ENCODE data around the gene NUDT1.
A peak's percentile ranks its signal among the peaks of the same experiment; 100 is the strongest.

NUDT1 gene

GRCh38 chr7:2225336-2225735, 16.7 kb upstream of the NUDT1 start:
- DNase-seq = no peak

- DNase-seq = no peak
These were observed 16.2 kb upstream of the NUDT1 start for GRCh38 chr7:2225830-2226229.

- no peak for DNase-seq
These were observed 14.3 kb upstream of the NUDT1 start for GRCh38 chr7:2227699-2228098.

- no peak for DNase-seq
These were observed 13.1 kb upstream of the NUDT1 start for GRCh38 chr7:2228921-2229320.

- no peak for DNase-seq
These were observed 12.6 kb upstream of the NUDT1 start for GRCh38 chr7:2229467-2229866.

- no peak for DNase-seq
These were observed 11.8 kb upstream of the NUDT1 start for GRCh38 chr7:2230226-2230625.

- no peak for DNase-seq
These were observed 11.1 kb upstream of the NUDT1 start for GRCh38 chr7:2230882-2231281.

- DNase-seq = no peak
These were observed 9.8 kb upstream of the NUDT1 start for GRCh38 chr7:2231992-2232765.

- DNase-seq = peak; percentile 92
These were observed 9.1 kb upstream of the NUDT1 start, which contains the start of gene MAD1L1 for GRCh38 chr7:2232766-2233520. MAD1L1 (minus strand) TSS chr7:2232945; CDS start chr7:2230133, 2,812 bp downstream.

- DNase-seq = no peak
These were observed 8.1 kb upstream of the NUDT1 start for GRCh38 chr7:2233926-2234325.

GRCh38 chr7:2237109-2237602, 4.9 kb upstream of the NUDT1 start:
- no peak for DNase-seq

- DNase-seq = no peak
These were observed 2.8 kb upstream of the NUDT1 start for GRCh38 chr7:2239242-2239641.

GRCh38 chr7:2242541-2243429, 759 bp downstream of the NUDT1 start:
- peak; percentile 5 for DNase-seq

- DNase-seq = no peak
These were observed 1.4 kb downstream of the NUDT1 start for GRCh38 chr7:2243458-2243857.

- no peak for DNase-seq
These were observed 2.5 kb downstream of the NUDT1 start for GRCh38 chr7:2244404-2244995.

- DNase-seq = no peak
These were observed 4.1 kb downstream of the NUDT1 start for GRCh38 chr7:2245883-2246675.

GRCh38 chr7:2247141-2247995, 5.3 kb downstream of the NUDT1 start:
- DNase-seq = no peak

- DNase-seq = no peak
These were observed 7.1 kb downstream of the NUDT1 start for GRCh38 chr7:2248984-2249694.

GRCh38 chr7:2249744-2250323, 7.8 kb downstream of the NUDT1 start:
- DNase-seq = no peak

GRCh38 chr7:2251381-2251780, 9.4 kb downstream of the NUDT1 start:
- no peak for DNase-seq
